GM18526 (cell line): ENCODE results near the gene CCDC33.

Experiments used
- POLR2A ChIP-seq: IDR thresholded peaks from 3 replicates; pipeline ENCODE4 v1.6.1; 2011; ENCODE audit not compliant: insufficient read length; ENCODE audit errors: extremely low read depth

The CCDC33 gene

DNA sequence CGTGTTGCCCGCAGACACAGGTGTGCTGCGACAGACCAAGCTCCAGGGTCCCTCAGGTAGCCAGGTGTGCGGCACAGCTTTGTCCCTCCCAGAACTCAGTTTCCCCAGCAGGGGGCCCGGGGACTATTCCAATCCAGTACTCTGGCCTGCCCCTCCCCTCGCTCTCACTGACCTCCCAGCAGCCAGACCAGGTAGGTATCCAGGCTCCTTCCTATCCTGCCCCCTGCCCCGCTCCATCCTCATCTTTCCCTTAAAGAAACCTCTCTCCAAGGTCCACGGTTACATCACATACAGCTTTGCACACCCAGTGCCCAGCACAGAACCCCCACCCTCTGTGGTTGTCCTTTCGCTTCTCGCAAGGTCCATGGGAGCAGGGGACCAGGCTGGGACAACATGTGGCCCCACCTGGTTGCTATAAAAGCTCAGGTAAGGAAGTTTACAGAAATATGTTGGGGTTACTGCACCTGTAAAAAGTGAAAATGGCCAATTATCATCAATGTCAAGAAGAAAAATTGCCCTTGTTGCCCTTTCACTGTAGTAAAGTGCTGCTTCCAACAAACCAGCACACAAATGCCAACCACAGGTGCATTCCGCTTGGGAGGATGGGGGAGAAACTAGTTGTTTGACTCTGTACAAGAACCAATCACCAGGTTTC, 138.6 kb downstream of the CCDC33 start:
- TF ChIP-seq POLR2A = no peak

DNA sequence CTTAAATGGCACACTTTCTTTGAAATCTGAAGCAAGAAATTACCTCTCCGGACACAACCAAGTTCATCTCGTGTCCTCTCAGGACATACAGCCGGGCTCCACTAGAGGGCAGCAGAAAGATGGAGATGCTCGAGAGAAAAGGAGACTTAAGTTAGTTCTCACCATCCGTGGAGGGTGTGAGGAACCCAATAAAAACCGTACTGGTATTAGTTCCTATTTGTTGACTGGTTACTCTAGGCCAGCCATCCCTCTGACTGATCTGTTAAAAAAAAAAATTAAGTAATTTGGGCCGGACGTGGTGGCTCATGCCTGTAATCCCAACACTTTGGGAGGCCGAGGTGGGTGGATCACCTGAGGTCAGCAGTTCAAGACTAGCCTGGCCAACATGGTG, 139.2 kb downstream of the CCDC33 start:
- TF ChIP-seq POLR2A = no peak

DNA sequence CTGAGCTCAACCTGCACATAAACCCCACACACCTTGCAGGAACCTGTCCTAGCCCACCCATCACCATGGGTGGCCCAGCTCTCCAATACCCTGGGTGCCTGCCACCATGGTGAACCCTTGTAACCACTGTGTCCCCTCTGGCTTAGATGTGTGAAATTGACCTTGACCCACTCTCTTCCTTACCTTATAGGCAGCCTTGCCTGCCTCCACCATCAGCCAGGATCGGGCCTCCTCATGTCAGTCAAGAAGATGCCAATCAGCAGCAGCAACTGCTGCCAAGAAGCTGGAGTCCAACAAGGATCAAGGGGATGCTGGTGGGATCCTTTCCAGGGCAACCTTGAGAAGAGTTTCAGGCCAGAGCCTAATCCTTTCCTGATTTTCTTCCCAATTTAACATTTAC, 140.1 kb downstream of the CCDC33 start:
- TF ChIP-seq POLR2A = no peak

DNA sequence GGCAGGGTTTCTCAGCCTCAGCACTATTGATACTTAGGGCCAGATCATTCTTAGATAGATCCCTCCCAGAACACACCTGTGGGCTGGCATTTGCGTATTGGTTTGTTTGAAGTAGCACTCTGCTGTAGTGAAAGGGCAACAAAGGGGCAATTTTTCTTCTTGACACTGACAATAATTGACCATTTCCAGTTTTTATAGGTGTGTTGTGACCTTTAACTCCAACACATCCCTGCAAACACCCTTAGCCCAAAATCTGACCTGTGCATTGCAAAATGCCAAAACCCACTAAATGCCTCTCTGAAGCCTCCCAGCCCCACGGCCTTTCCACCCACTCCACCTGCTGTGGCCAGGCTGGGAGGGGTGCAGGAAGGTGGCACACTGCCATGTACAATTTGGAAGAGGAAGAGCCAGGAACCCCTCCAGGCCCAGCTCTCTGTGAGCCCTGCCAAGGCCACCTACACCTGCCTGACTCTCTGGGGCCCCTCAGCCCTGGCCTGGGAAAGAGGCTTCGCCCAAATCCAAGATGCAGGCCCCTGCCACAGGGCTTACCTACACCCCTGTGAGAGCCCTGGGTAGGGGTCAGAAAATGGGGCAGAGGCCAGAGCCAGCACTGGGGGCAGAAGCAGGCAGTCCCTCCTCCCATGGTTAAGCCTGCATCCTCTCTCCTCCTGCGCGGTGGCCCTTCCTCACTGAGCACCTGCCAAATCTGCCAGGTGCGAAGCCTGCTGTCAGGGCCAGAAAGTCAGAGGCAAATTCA, 140.9 kb downstream of the CCDC33 start:
- no peak for TF ChIP-seq POLR2A

DNA sequence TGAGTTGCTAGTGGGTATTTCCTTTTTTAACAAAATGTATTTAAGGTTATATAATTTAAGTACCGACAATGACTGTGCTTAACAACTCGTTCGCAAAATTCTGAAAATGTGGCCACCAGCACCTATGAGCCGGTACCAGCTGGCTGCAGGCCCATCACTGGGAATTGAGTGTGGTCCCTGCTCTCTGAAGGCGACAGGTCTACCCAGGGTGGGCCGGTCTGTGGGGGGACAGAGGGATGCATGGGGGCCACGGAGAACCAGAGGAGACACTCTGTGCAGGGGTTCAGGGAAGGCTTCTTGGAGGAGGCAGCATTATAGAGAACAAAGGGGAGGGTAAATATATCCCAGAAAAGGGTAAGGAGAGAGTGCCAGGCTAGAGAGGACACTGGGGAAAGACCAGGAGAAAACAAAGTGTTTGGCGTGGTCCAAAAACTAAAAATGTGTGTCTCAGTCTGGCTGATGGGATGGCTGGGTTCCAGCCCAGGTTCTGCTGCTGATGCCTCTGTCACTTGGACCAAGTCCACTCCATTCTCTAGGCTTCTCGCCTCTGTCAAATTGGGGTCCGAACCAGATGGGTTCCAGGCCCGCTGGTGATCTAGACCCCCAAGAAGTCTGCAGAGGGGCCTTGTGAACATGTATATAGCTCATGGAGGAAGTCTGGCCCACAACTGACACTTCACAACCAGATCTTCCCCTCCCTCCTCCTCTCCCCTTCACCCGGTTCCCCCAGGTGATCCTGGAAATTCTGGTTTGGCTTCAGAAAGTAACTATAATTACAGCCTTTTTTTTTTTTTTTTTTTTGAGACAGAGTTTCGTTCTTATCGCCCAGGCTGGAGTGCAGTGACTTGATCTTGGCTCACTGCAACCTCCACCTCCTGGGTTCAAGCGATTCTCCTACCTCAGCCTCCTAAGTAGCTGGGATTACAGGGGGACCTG, 142.0 kb downstream of the CCDC33 start:
- TF ChIP-seq POLR2A = no peak

DNA sequence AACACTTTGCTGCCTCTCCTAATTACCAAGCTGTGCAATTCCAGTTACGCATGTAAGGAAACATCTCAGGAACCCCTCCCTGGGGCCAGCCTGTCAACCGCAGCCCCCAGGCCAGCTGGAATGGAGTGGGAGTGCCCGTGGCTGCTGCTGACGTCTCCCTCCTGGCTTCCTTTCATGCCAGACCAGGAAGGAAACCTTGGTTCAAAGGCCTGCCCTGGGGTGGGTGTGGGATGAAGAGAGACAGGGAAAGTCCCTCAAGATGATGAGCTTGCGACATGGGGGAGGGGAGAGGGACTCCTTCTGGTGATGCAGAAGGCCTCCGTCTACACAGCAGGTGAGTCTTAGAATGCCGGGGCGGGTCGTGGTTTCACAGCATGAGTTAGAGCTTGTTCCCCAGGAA, 142.7 kb downstream of the CCDC33 start:
- no peak for TF ChIP-seq POLR2A

DNA sequence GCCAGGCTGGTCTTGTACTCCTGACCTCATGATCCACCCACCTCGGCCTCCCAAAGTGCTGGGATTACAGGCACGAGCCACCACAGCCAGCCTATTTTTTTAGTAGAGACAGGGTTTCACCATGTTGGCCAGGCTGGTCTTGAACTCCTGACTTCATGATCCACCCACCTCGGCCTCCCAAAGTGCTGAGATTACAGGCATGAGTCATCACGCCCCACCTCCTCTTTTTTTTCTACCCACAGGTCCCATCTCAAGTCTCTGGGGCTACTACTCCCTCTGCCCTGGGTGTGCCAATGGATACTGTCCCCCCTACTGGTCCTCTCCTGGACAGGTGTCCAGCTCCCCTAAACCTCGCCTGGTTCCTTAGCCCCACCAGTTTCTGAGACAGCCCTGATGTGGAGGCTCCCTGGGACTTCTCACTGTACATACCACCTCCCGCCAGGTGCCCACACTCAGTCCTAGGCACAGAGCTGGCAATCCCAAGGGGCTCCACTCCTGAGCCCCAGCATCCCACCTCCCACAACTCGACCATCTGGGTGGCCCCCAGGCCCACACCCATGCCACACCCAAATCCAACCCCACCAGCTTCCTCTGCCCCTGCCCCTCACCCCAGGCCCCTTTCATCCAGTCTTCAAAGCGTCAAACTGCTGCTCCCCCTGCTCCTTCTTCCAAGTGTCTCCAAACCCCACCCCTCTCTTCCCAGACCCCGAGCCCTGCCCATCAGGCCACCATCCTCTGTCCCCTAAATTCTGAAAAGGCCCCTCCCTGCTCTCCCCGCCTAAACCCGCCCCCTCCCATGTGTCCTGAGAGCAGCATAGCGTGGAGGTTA, 144.4 kb downstream of the CCDC33 start:
- no peak for TF ChIP-seq POLR2A

DNA sequence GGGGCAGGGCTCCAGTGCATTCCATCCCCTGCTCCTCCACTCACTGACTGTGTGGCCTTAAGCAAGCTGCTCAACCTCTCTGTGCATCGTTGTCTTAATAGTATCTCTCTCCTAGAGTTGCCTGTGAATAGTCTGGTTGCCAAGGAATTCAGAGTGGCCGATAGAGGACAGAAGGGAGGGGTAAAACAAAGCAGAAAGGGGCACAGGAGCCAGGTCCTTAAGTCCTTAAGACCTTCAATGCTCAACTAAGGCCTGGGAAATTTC, 145.0 kb downstream of the CCDC33 start:
- TF ChIP-seq POLR2A = no peak

DNA sequence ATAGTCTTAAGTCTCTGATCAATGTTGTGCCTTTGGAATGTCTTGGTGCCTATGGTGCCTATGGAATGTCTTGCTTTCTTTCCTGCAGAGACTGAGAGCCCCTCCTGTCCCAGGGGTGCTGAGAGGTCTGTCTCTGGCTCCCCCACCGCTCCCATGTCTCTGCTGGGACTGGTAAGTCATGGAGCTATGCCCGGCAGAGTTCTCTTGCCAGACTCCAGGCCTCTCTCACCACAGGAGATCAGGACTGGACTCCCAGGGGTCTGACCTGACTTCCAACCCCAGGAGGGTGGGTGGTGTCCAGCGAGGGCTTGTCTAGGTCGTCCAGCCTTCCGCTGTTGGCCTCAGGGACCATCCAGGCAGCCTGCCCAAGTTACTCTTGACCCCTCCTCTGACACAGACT, 145.4 kb downstream of the CCDC33 start:
- TF ChIP-seq POLR2A = no peak

DNA sequence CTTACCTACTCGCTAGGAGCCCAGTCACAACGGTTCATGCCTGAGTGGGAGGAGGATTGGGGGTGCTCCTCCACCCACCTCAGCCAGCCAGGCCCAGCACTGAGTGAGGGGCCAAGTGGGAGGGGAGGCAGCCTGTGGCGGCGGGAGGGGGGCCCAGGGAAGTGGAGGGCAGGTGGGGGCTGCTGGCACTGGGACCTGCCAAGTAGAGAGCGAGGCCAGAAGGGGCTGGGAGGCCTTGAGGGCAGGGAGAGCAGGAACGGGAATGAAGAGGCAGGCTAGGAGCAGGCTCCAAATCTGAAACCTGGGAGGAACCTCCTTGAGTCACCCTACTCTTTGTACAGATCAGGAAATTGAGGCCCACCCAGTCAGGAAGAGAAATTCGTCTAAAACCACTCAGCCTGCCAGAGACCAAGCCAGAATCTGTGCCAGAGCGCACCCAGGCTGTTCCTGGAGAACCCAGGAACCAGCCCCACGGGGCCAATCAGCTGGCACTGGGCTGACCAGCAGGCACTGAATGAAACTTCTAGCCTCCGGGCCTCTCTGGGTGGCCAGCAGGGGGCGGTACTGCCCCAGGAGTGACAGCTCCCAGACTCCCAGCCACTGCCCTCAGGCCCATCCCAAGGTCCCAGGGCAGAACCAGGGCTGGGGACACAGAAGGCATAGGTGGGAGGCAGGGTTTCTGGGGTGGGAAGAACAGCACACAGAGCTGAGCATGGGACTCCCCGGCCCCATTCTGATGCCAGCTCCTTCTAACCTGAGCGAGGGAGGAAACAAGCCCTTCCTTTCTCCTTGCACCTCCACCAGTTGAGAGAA, 146.1 kb downstream of the CCDC33 start:
- TF ChIP-seq POLR2A = no peak

DNA sequence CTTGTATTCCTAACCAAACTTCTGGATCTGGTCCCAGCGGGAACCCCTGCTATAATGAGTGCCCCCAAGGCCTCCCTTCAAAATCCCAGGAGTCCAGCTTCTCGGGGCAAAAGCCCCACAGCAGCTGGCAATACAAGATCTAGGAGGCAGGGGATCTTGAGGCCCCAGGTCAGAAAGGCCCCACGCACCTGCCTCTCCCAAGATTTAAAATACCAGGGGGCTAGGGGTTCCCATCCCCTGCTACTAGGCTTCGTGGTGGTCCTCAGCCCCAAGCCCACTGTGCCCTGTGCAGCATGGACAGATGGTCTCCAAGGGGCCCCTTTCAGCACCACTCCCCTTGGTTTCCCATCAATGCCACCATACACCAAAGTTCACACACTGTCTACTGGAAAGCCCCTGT, 147.2 kb downstream of the CCDC33 start:
- TF ChIP-seq POLR2A = no peak

DNA sequence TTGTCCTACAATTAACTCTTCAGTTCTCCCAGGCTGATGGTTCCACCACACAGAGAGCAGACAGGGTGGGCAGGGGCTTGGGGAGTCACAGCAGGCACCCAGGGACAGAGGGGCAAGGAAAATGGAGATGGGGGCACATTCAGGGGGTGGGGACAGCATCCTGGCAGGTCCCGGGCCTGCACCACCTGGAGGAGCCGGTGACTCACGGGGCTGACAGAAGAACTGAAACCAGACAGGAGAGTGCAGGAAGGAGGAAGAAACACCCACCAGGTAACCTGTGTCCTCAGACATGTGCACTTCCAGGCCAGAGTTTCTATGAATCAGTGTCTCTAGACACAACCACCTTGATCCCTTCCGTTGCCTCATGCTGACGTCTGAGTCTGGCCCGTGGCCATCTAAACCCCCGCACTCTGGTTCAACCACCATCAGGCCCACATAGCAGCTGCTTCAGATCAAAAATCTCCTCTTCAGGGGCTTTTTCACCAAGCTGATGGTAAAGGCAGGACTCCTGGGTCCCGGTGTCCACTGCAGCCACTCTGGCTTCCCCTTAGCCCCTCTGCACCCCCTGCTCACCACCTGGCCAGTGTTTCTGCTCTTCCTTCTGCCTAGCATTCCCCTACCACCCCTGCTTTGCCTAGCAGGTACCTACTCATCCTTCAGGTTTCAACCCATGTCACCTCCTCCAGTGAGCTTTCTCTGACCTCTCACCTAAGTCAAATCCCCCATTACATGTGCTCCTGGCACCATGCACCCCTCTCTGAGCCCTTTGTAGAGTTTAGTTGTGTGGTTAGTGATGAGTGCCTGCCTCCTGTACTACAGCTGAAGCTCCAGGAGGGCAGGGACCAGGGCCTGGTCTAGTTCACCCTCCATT, 147.8 kb downstream of the CCDC33 start:
- no peak for TF ChIP-seq POLR2A

DNA sequence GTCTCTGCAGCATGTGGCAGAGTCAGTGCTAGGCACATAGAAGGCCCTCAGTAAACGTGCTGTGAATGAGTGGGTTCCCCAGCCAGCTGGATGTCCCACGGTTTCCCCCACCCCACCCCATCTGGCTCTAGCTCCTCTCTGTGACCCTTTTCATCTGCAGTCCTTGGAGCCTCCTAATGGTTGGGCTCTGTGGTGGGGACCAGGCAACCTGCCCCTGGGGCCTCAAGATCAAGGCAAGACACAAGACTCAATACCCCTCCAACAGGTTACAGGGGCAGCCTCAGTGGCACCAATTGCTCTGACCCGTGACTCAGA, 148.4 kb downstream of the CCDC33 start:
- TF ChIP-seq POLR2A = no peak
